ENCODE results near the gene UTS2R.
"Not testable (repeated sequence)": the region's sequence is repeated elsewhere in the genome, so short reads cannot be mapped to it uniquely, and the experiment has no call there.

The UTS2R gene

GRCh38 chr17:82355770-82356427, 15.7 kb upstream of the UTS2R start:
- DNase-seq, result no peak

- DNase-seq, result no peak
These were observed 14.7 kb upstream of the UTS2R start for GRCh38 chr17:82356845-82357355.

- DNase-seq, result no peak
These were observed 14.2 kb upstream of the UTS2R start for GRCh38 chr17:82357394-82357793.

GRCh38 chr17:82358465-82359350, 12.9 kb upstream of the UTS2R start, which contains the start of gene TEX19:
Gene TEX19 (plus strand): TSS chr17:82359247. CDS start chr17:82362151, 2,904 bp downstream.
- DNase-seq, result no peak

- not testable (repeated sequence) for DNase-seq
These were observed 12.0 kb upstream of the UTS2R start for GRCh38 chr17:82359451-82360074.

GRCh38 chr17:82361885-82362633, 9.5 kb upstream of the UTS2R start:
- no peak for DNase-seq

GRCh38 chr17:82365606-82366295, 5.8 kb upstream of the UTS2R start:
- DNase-seq, result no peak

GRCh38 chr17:82366749-82367148, 4.8 kb upstream of the UTS2R start:
- DNase-seq, result no peak

- DNase-seq, result no peak
These were observed 3.6 kb upstream of the UTS2R start for GRCh38 chr17:82367724-82368524.

GRCh38 chr17:82369211-82369610, 2.4 kb upstream of the UTS2R start:
- no peak for DNase-seq

GRCh38 chr17:82370471-82371332, 863 bp upstream of the UTS2R start:
- DNase-seq, result no peak

- no peak for DNase-seq
These were observed 895 bp downstream of the UTS2R start for GRCh38 chr17:82372249-82373071.

- not testable (repeated sequence) for DNase-seq
These were observed 1.5 kb downstream of the UTS2R start for GRCh38 chr17:82373072-82373452.

GRCh38 chr17:82373731-82374625, 2.4 kb downstream of the UTS2R start:
- no peak for DNase-seq

GRCh38 chr17:82374626-82375331, 3.2 kb downstream of the UTS2R start:
- DNase-seq, result no peak

GRCh38 chr17:82375359-82376041, 3.9 kb downstream of the UTS2R start:
- DNase-seq, result no peak

All from midbrain (tissue), 1 donor.